Left forelimb (tissue), 1 donor: ENCODE data around the gene TNFRSF6B.
A peak's percentile ranks its signal among the peaks of the same experiment; 100 is the strongest.

ENCODE experiments used
- DNase-seq: peaks from one replicate; pipeline ENCODE4 v3.0.0-alpha.2; 2018; ENCODE audit warnings: low spot score

The TNFRSF6B gene

DNA sequence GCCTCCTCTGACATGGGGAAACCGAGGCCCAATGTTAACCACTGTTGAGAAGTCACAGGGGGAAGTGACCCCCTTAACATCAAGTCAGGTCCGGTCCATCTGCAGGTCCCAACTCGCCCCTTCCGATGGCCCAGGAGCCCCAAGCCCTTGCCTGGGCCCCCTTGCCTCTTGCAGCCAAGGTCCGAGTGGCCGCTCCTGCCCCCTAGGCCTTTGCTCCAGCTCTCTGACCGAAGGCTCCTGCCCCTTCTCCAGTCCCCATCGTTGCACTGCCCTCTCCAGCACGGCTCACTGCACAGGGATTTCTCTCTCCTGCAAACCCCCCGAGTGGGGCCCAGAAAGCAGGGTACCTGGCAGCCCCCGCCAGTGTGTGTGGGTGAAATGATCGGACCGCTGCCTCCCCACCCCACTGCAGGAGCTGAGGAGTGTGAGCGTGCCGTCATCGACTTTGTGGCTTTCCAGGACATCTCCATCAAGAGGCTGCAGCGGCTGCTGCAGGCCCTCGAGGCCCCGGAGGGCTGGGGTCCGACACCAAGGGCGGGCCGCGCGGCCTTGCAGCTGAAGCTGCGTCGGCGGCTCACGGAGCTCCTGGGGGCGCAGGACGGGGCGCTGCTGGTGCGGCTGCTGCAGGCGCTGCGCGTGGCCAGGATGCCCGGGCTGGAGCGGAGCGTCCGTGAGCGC lies 1.6 kb downstream of the TNFRSF6B start:
- no peak for DNase-seq

DNA sequence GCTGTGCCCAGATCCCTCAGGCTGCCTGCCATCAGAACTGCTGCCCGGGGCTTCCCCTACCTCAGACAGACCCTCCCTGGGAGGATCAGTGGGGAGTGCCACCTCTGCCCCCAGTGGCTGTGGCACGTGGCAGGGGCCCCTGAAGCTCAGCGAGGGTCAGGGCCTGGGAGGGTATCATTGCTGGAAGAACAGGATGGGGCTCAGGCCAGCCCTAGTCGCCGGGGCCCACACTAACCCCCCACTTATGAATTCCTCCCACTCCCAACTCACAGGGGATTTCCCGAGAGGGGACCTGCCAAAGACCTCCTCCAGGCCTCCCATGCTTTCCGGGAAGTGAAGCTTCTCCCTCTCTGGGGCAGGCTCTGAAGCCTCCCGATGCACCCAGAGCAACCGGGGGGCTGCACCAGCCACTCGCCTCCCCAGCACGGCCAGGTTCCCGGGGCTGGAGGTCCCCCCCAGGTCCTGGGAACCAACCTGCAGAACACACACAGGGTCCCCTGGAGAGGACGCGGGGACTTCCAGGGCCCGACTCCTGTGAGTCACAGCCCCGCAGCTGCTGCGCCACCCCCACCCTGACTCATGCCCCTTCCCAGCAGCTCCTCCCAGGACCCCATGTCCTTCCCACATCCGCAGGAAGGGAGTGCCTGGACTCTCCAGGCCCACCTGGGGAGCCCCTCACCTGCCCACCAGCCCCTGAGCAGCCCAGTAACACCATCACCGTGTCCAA lies 2.5 kb downstream of the TNFRSF6B start:
- peak; percentile 71 for DNase-seq

DNA sequence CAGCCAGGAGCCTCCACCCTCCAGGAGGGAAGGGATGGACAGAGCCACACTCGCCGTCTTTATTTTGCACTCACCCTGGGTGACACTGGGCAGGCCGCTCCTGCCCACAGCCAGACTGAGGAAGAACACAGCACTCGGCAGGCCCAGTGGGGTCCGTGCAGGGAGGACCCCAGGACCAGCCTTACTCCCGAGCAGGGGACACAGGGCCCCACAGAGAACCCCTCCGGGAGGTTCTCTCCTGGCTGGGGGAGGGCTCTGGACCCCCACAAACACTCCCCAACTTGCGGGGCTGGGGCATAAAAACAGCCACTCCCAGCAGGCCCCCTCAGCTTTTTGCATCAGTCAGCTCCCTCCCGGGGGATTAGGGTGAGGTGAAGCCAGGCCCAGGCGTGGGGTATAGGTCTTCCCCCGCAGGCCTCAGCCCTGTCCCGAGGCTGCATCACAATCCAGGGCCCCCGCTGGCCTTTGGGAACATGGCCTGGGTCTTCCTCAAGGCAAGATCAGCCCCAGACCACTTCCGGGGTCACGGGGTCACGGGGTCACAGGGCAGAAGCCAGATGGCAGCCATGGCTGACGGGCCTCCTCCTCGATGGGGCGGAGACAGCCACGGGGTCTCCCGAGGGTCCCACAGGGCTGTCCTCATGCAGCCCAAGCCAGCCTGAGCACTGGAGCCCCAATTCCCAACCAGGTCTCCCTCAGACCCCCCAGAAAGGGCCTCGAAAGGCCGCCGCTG lies 3.2 kb downstream of the TNFRSF6B start:
- peak; percentile 60 for DNase-seq

DNA sequence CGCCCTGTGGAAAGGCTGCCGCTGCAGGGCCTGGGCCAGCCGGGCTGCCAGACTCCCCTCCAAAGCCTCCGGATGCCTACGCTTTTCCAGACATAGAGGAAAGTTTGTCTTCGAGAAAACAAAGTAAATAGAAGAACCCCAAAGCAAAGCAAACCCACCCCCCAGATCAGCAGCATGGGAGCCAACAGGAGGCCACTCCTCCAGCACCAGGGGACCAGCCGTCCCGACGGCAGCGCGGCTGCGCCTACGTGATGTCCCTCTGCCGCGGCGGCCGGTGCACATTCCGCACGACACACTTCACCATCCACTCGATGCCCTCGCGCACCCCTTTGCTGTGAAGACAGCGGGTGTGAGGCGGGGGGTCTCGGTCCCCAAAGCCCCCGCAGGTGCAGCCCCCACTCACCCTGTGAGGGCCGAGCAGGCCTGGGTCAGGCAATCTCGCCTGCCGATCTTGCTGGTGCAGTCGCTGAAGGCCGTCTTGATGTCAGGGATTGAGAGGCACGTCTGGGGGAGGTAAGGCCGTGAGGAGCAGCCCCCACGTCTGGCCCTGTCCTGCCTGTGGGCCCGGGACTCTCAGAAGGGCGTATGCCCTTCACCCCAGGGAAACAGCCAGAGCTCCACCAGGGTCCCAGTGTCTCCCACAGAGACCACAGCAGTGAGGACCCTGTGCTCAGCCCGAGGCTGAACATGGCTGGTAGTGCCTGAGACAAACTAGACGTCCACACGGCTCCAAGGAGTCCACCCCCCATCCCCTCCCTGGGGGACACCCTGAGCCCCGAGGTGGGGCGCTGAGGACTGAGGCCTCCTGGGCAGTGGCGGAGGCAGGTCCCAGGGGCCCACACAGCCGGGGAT lies 4.0 kb downstream of the TNFRSF6B start:
- no peak for DNase-seq

DNA sequence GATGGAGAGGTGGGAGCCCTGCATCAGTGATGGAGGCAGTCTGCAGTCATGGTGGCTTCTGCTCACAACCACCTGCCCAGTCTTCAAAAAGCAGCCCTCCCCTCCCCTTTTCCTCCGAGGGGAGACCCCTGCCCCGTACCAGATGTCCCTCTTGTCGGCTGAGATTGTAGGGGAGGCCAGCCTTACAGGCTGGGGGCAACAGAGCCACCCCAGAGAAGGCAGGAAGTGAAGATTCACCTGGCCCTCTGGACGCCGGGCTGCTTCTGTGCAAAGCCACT lies 4.5 kb downstream of the TNFRSF6B start:
- DNase-seq = no peak

DNA sequence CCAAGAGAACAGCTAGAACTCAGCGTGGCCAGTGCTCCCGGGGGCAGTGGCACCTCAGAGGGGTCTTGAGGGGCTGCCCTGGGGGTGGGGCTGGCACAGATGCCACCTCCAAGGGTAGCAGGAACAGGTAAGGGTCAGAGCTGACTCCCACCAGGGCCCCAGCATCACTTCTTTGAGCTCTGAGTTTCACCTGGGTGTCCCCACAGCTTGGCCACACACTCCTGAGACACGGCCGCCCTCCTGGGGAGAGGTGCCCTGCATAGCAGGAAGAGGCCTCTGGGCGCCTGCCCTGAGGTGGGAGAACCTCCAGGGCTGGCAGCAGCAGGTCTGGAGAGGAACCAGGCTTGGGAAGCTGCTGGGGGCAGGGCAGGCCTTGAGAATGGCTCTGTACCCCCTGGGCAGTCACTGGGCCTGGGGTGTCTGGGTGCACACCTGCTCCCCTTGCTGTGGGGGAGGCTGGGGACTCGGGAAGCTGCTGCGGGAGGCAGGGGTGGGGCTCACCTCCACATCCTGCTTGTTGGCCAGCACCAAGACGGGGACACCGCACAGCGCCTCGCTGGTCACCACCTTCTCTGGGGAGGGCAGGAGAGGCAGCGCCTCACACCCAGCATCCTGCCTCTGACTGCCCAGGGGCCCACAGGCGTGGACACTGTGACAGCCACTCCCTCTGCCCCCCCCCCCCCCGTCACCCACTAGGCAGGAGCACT lies 5.0 kb downstream of the TNFRSF6B start:
- no peak for DNase-seq

DNA sequence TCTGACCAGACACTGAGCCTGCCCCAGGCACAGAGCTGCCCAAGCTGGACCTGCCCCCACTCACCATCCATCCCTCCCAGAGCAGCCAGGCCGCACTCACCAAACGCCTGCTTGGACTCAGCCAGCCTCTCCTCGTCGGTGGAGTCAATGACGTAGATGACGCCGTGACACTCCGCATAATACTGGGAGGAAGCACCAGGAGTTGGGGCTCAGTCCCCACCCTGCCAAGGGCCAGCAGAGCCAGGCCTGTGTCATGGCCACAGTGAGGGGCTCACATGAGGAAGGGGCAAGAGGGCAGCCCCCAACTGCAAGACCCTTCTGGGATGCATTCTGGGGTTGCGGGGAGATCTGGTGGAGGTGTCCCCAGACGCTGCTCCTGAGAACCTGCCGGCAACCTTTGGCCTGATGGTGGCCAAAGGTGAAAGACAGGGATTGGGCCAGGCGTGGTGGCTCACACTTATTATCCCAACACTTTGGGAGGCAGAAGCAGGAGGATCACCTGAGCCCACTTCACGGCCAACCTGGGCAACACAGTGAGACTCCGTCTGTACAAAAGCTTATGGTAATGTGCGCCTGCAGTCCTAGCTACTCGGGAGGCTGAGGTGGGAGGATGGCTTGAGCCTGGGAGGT lies 5.7 kb downstream of the TNFRSF6B start:
- DNase-seq = no peak

- DNase-seq = no peak
Measured at GRCh38 chr20:63702751-63703470, 6.5 kb downstream of the TNFRSF6B start.

GRCh38 chr20:63703471-63703975 lies 7.1 kb downstream of the TNFRSF6B start:
- no peak for DNase-seq

DNA sequence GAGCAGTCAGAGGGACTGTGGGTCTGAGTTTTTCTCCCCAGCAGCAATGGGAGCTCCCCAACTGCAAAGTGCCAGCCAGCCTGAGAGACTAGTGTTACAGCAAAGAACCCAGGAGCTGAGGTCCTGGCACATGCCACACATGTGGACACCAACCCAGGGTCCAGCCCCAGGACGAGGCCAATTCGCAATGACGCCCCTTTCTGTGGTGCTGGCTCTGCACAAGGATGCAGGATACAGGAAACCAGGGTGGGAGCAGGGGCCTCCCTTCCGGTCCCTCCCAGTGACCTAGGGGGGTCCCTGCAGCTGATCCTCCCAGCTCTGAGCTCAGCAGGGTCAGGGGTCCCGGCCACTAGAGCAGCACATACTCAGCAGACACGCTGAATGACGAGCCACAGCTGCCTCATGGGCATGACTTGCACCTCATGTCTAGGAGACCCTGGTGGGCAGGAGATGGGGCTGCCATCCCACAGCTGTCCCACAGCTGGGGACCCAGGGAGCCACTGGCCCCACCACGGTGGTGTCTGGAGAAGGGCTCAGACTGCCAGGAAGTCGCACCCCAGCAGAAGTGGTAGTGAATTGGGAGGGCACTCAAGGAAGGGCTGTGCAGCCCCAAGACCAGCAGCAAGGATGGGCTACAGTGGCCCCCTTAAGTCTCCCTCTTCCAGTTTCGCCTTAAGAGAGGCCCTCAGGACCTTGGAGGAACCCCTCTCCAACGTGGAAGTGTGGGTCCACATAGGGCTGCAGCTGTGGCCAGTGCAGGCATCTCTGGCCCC lies 7.7 kb downstream of the TNFRSF6B start:
- no peak for DNase-seq

- no peak for DNase-seq
Measured at GRCh38 chr20:63704749-63705117, 8.3 kb downstream of the TNFRSF6B start.

- DNase-seq = no peak
Measured at GRCh38 chr20:63705232-63706026, 9.0 kb downstream of the TNFRSF6B start.

DNA sequence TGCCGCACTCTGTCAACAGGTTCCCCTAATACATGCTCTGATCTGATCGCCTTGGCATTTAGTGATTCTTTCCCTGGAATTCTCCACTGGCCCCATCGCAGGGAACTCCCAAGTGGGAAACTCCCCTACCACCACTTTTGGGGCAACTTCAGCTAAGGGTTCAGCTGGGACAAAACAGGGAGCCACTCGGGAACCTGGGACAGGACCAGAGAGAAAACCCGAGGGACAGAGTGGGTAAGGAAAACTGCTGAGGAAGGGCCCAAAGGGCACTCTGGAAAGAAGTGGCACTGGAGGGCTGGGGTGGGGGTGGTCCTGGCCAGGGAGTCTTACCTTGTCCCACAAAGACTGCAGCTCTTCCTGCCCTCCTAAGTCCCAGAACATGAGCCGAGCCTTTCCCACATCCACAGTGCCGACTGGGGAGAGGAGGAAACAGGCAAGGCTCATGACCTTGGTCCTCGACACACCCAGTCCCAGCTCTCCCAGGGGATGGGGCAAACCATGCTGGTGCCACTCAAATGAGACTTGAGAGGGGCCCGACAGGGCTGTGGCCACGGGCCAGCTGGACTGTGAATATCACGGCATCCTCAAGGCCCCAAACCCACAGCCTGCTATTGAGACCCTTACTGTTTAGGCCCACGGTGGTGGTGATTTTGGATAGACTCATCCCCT lies 9.7 kb downstream of the TNFRSF6B start:
- no peak for DNase-seq

DNA sequence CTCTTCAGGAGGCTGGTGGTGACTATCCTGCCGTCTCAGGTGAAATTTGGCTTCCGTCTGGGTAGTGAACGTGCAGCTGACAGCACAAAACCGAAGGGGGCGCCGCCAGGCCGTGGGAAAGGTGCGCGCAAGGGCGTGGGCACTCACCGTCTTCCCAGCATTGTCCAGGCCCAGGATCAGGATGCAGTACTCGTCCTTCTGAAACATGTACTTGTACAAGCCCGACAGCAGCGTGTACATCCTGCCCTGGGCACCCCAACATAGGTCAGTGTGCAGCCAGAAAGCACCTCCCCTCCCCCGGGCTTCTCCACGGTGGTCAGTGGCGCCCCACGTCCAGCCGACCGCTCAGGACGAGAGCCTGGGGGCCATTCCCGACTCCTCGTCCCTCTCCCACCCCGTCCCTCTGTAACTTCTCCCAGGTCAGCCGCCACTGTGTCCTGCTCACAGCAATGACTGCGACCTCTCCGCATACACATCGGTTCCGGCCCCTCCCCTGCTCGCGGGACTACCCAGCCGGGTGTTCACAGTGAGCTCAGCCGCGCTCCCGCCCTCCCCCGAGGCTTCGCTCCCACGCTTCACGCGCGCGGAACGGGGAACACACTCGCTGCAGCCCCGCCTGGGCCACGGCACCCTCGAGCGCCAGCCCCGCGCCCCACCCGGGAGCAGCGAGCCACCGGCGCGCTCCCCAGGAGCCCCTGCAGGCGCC lies 10.6 kb downstream of the TNFRSF6B start:
- no peak for DNase-seq

- peak; percentile 91 for DNase-seq
Measured at GRCh38 chr20:63707558-63708300, 11.3 kb downstream of the TNFRSF6B start, which contains the start of the genes ARFRP1 and ZGPAT. Gene ARFRP1, minus strand, starts transcription at chr20:63707976. Its CDS starts 885 bp downstream, at chr20:63707091. Gene ZGPAT, plus strand, starts transcription at chr20:63708039. Its CDS starts 542 bp downstream, at chr20:63708581.

GRCh38 chr20:63708301-63709148 lies 12.1 kb downstream of the TNFRSF6B start:
- no peak for DNase-seq
